OCI-LY7 (cell line): Measurements from ENCODE around the gene ST6GAL1. TPM values are rescaled to one million over a fixed set of nuclear protein-coding genes. Genes with fewer than 3 reads are reported as not detected.
A peak's percentile ranks its signal among the peaks of the same experiment; 100 is the strongest.

Experiments used
- BruUV-seq: library from RNA; stranded (reverse); fragments of 400-500 nt; replicated peaks from 2 replicates; lab custom pipeline; 2021; lab: Mats Ljungman, UMichigan
- CTCF ChIA-PET: fragments of 300-600 bp; sonication (Branson Sonifier 250); formaldehyde crosslinking; loops from one replicate; lab custom pipeline; 2022; ENCODE audit warnings: antibody characterized with exemption; ENCODE audit not compliant: unreplicated experiment; lab: Charles Lee
- POLR2A ChIA-PET: fragments of 300-600 bp; sonication (Branson Sonifier 250); formaldehyde crosslinking; loops from one replicate; lab custom pipeline; 2022; ENCODE audit warnings: antibody characterized with exemption; lab: Charles Lee
- DNase-seq: peaks from one replicate; pipeline ENCODE4 v3.0.0-alpha.2; 2015; ENCODE audit warnings: low spot score
- H2AFZ ChIP-seq: fragments of 200-600 bp; sonication (generic), shearing (Covaris generic); 2 replicates; pipeline ENCODE4 v1.6.1; 2014; ENCODE audit warnings: mild to moderate bottlenecking, antibody characterized with exemption, low read length, moderate library complexity
- H3K27ac ChIP-seq: fragments of 200-600 bp; sonication (generic); 2 replicates; pipeline ENCODE4 v1.5.1; 2014; ENCODE audit warnings: mixed run types, low read depth, mild to moderate bottlenecking, moderate library complexity, low read length, inconsistent platforms; ENCODE audit not compliant: poor library complexity, severe bottlenecking
- H3K36me3 ChIP-seq: fragments of 200-600 bp; sonication (generic); 2 replicates; pipeline ENCODE4 v1.6.1; 2014; ENCODE audit warnings: mild to moderate bottlenecking, antibody characterized with exemption, low read length, moderate library complexity, mixed read lengths; ENCODE audit not compliant: insufficient read depth
- H3K4me1 ChIP-seq: fragments of 200-600 bp; sonication (generic); 2 replicates; pipeline ENCODE4 v1.5.1; 2014; ENCODE audit warnings: mild to moderate bottlenecking, low read length; ENCODE audit not compliant: insufficient read depth, poor library complexity, severe bottlenecking
- H3K4me2 ChIP-seq: fragments of 200-600 bp; sonication (generic); 2 replicates; pipeline ENCODE4 v1.6.1; 2014; ENCODE audit warnings: mild to moderate bottlenecking, low read length
- H3K4me3 ChIP-seq: fragments of 200-600 bp; sonication (generic); 2 replicates; pipeline ENCODE4 v1.5.1; 2014; ENCODE audit warnings: mild to moderate bottlenecking, low read depth, low read length; ENCODE audit not compliant: poor library complexity, severe bottlenecking
- H3K79me2 ChIP-seq: fragments of 200-600 bp; sonication (generic); 2 replicates; pipeline ENCODE4 v1.6.1; 2016; ENCODE audit warnings: low read depth, mild to moderate bottlenecking, low read length, moderate library complexity, mixed read lengths; ENCODE audit not compliant: insufficient read depth
- H3K9me2 ChIP-seq: fragments of 200-600 bp; sonication (generic); 2 replicates; pipeline ENCODE4 v1.6.1; 2016; ENCODE audit warnings: mild to moderate bottlenecking, low read length, mixed read lengths; ENCODE audit not compliant: insufficient read depth
- H3K9me3 ChIP-seq: fragments of 200-600 bp; sonication (generic); 2 replicates; pipeline ENCODE4 v1.6.1; 2014; ENCODE audit warnings: mild to moderate bottlenecking, mixed run types, low read length, mixed read lengths
- H4K20me1 ChIP-seq: fragments of 200-600 bp; sonication (generic); 2 replicates; pipeline ENCODE4 v1.6.1; 2014; ENCODE audit warnings: mild to moderate bottlenecking, antibody characterized with exemption, low read length, moderate library complexity, mixed read lengths; ENCODE audit not compliant: insufficient read depth
- CTCF ChIP-seq: fragments of 200-600 bp; sonication (generic); conservative IDR thresholded peaks from 2 replicates; pipeline ENCODE4 v1.5.1; 2014; ENCODE audit warnings: mild to moderate bottlenecking, antibody characterized with exemption, low read length, moderate library complexity, mixed read lengths
- EZH2phosphoT487 ChIP-seq: fragments of 200-600 bp; sonication (generic); IDR thresholded peaks from 2 replicates; pipeline ENCODE4 v1.6.1; 2018; ENCODE audit warnings: low read depth, borderline replicate concordance, mild to moderate bottlenecking, mixed run types, antibody characterized with exemption, low read length, moderate library complexity, mixed read lengths
- intact Hi-C: fragments of 100-400 bp; cut with micrococcal nuclease; formaldehyde crosslinking; loops from one replicate; pipeline ENCODE4 v1.10.0; 2022; ENCODE audit not compliant: unreplicated experiment
- total RNA-seq, 2 experiments: library from RNA; depleted of rRNA in 1 of 2; stranded (reverse); fragments of >200 nt in 1 of 2; shearing (Covaris generic) in 1 of 2; gene quantifications; 2 replicates each; pipeline ENCODE4 v1.2.3, GENCODE V29; 2014 to 2022

ST6GAL1 gene
- total RNA-seq, 2 experiments from 2014 or later: 192 to 375 TPM

DNA sequence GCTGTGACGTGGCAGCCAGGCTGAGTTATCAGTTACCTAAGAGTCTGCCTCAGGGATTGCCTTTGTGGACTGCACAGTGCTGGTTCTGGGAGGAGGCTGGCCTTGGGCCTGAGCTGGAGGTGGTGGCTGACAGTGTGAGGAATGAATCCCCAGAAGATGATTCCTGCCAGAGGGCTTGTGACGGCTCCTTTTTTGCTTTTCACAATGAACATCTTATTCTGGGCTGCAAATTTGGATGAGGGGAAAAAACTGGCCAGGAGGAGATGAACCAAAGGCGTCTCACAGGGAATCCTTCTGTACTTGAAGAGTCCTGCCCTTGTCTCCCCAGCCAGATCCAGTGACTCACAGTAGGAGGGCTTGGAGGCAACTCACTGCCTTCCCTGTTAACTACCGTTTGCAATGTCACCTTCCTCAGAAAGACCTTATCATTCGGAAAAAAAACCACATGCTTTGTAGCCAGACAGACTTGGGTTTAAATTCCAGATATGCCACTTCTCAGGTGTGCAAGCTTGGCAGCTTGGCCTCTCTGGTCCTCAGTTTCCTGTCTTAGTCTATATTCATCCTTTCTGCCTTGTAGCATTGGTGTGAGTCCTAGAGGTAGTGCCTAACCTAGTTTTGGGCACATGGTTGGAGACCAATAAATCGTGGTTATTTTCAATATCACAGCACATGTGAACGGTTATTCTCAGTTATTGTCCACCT, 19.1 kb downstream of the ST6GAL1 start:
- Histone ChIP-seq H3K36me3 (peaks cover 71% of the 10 kb centered on the region), H3K4me3 (peak overlapping the region; percentile 4), H3K4me1 (peaks cover 62% of the 10 kb centered on the region), H2AFZ (no peak overlapping the region), H4K20me1 (no peaks in the 10 kb centered on the region), H3K9me2 (no peaks in the 10 kb centered on the region), H3K9me3 (peaks cover 5% of the 10 kb centered on the region; the same call in 1 of the 2 replicates), H3K79me2 (peaks cover 65% of the 10 kb centered on the region), H3K4me2 (peak overlapping the region; percentile 67), H3K27ac (peak overlapping the region; percentile 82)
- ChIA-PET POLR2A (interaction anchor here (0.5 to 4.0 kb wide), 7 partner anchors 10 to 117 kb away, joined by 3 to 23 read pairs (median 4); no protein-coding TSS in a partner anchor), CTCF (interaction anchor here (0.6 to 1.3 kb wide), 3 partner anchors 12 to 40 kb away, joined by 3 to 4 read pairs (median 4); no protein-coding TSS in a partner anchor)
- no TSS peak for BruUV-seq
- TF ChIP-seq EZH2phosphoT487: no peak
- no peak for TF ChIP-seq CTCF
- intact Hi-C loops: loop anchor here (5.0 kb wide), 1 partner anchor 118 kb away; no protein-coding TSS in a partner anchor
- DNase-seq: no peak

- peaks cover 66% of the 10 kb centered on the region for H3K36me3 ChIP-seq
- no peak overlapping the region for H2AFZ ChIP-seq
- no peaks in the 10 kb centered on the region for H3K9me2 ChIP-seq
- H3K9me3 ChIP-seq: peaks cover 12% of the 10 kb centered on the region; the same call in 1 of the 2 replicates
- no peak for TF ChIP-seq CTCF
- no peaks in the 10 kb centered on the region for H4K20me1 ChIP-seq
- intact Hi-C loops: no loop called here
- H3K4me1 ChIP-seq: peaks cover 55% of the 10 kb centered on the region
- DNase-seq: no peak
- CTCF ChIA-PET: no interaction called here
- POLR2A ChIA-PET: interaction anchor here (0.6 to 2.5 kb wide), 3 partner anchors 13 to 152 kb away, joined by 3 to 8 read pairs (median 5); no protein-coding TSS in a partner anchor
- peak overlapping the region; percentile 82 for H3K27ac ChIP-seq
- no TSS peak for BruUV-seq
- 0 out of 2 replicates have a peak overlapping the region, but pooled peaks have one; percentile 67 for H3K4me2 ChIP-seq
- H3K79me2 ChIP-seq: peaks cover 67% of the 10 kb centered on the region
- H3K4me3 ChIP-seq: no peak overlapping the region
Measured at GRCh38 chr3:186950402-186951093, 20.2 kb downstream of the ST6GAL1 start.
